Fibroblast of the aortic adventitia (primary cell): ENCODE measurements around the gene GDF2. TPM values are rescaled to one million over a fixed set of nuclear protein-coding genes. Genes with fewer than 3 reads are reported as not detected.

Source experiments
- DNase-seq: peaks from one replicate; pipeline ENCODE4 v3.0.0-alpha.2; 2010; ENCODE audit warnings: low read depth
- H3K4me3 ChIP-seq: 2 replicates; pipeline ENCODE4 v1.5.1; 2011; ENCODE audit warnings: low read depth, mild to moderate bottlenecking, control low read depth, low read length, moderate library complexity
- total RNA-seq: library from RNA; depleted of rRNA; stranded (reverse); fragments of >200 nt; gene quantifications from 2 replicates; pipeline ENCODE4 v1.2.3, GENCODE V29; 2012; ENCODE audit warnings: low replicate concordance
- TF ChIP-seq, protein P1 (sequence below): IDR thresholded peaks from 2 replicates; pipeline ENCODE4 v1.5.1; 2011; ENCODE audit warnings: mild to moderate bottlenecking, low read length, control low read depth, inconsistent platforms; ENCODE audit not compliant: insufficient read depth

Gene GDF2
- total RNA-seq, 1 donor = not detected

DNA sequence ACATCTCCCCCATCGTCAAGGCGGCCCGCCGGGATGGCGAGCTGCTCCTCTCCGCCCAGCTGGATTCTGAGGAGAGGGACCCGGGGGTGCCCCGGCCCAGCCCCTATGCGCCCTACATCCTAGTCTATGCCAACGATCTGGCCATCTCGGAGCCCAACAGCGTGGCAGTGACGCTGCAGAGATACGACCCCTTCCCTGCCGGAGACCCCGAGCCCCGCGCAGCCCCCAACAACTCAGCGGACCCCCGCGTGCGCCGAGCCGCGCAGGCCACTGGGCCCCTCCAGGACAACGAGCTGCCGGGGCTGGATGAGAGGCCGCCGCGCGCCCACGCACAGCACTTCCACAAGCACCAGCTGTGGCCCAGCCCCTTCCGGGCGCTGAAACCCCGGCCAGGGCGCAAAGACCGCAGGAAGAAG, 12.2 kb upstream of the GDF2 start:
- no peak overlapping the region for H3K4me3 ChIP-seq
- TF ChIP-seq, protein P1, sequence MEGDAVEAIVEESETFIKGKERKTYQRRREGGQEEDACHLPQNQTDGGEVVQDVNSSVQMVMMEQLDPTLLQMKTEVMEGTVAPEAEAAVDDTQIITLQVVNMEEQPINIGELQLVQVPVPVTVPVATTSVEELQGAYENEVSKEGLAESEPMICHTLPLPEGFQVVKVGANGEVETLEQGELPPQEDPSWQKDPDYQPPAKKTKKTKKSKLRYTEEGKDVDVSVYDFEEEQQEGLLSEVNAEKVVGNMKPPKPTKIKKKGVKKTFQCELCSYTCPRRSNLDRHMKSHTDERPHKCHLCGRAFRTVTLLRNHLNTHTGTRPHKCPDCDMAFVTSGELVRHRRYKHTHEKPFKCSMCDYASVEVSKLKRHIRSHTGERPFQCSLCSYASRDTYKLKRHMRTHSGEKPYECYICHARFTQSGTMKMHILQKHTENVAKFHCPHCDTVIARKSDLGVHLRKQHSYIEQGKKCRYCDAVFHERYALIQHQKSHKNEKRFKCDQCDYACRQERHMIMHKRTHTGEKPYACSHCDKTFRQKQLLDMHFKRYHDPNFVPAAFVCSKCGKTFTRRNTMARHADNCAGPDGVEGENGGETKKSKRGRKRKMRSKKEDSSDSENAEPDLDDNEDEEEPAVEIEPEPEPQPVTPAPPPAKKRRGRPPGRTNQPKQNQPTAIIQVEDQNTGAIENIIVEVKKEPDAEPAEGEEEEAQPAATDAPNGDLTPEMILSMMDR = no peak
- no peak for DNase-seq

DNA sequence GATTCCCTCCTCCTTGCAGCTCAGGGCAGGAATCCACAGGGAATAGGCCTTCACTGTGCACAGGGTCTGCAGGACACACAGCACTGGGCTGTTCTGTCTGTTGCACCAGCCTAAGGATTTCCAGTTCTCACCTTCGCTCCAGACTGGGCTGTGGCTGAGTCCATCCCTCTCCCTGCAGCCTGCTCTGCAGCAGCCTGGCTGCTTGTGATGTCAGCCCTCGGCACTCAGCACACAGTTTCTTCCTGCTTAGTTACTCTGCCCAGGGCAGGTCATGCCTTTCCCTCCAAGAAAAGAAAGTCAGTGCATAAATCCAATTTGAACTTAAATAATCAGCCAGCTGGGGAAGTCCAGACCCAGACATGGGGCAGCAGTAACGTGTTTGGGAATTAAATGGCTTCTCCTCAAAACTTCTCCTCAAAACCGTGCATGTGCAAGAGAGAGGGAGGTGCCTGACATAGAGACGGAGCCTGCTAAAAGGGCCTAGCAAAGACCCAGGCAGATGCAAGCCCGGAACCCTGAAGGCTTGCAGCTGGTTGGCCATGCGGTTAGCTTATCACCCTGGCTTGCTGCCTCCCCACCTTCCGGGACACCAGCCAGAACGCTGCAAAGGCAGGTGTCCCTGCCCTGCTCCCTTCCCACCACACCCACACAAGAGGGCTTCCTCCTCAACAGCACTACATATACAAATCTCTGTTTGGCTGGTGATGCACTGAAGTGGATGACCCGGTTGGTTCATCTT, 10.9 kb upstream of the GDF2 start:
- H3K4me3 ChIP-seq = no peak overlapping the region
- peak; percentile 54 for DNase-seq
- TF ChIP-seq, protein P1 = no peak

DNA sequence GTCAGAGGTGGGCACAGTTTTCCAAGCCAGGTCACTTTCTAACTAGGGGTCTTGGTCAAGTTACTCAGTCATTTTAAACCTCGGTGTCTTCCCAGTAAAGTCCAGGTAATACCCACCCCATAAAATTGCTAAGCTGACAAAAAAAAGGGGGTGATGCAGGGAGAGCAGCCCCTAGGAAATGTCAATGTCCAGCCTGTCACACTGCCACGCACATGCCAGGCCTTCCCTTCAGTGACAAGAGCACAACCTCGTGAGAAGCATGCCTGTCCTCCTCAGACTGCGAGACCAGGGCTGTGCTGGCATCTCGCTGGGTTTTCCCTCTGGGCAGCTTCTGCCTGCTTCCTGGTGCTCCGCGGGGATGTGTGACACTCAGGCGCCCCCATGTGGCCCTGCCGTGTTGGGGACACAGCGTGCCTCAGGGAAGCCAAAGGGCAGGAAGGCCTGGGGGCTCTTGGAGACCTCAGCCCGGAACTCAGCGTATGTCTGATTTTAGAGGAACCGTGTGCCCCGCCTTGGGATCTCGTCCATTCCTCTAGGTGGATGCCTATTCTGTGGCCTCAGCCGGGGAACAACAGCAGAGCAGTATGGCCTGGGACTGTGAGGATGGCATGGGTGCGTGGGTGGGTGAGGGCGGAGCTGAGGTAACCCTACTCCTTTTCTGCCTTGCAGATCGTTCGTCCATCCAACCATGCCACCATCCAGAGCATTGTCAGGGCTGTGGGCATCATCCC, 10.2 kb upstream of the GDF2 start:
- DNase-seq = peak; percentile 78
- TF ChIP-seq, protein P1 = peak; percentile 92
- H3K4me3 ChIP-seq = no peak overlapping the region

DNA sequence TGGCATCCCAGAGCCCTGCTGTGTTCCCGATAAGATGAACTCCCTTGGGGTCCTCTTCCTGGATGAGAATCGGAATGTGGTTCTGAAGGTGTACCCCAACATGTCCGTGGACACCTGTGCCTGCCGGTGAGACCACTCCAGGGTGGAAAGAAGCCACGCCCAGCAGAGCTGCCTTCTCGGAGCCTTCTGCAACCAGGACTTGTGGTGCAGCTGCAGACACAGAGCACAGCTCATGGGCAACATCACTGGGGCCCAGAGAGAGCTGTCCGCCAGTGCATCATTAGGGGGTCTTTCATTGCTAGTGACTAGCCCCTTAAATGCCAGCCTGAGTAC, 9.6 kb upstream of the GDF2 start:
- no peak for DNase-seq
- TF ChIP-seq, protein P1 = no peak
- no peak overlapping the region for H3K4me3 ChIP-seq

DNA sequence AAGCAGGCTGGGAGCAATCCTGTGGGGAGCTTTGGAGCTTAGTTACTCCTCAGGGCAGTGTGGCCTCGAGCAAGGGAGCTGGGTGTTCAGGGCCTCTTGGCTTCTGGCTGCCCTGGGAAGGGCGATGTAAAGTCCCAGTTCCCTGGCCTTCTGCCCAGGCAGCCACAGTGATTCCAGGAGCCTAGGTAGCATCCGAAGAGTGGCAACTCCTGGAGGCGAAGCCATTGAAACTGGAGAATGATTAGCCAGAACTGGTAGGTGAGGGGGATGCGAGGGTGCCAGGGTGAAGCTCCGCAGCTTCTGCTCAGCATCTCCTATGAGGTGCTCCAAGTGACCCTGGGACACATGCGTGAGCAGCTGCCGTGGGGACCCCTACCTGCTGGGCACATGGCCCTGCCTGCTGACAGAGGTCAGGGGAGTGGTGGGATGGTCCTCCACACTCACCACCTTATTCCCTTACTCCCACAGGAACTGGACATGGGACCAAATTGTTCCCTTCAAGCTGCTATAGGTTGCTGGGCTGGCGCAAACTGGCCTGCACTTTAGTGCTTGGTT, 7.8 kb upstream of the GDF2 start:
- DNase-seq = no peak
- TF ChIP-seq, protein P1 = no peak
- H3K4me3 ChIP-seq = no peak overlapping the region

DNA sequence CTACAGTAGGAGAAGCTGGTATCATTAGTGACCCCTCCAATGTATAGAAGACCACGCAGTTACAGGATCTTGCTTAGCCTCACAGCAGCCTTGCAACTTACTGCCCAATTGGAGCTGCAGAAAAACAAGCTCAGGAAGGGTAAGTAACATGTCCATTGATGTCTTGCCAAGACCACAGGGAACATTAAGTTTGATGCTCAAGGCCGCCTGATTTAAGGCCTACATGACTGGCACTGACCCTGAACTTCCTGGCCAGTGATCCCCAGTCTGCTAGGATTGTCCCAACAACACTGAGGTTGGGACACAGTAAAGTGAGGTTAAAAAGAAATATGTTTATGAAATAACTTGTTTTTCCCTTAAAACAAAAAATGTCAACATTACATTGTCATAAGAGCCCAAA, 6.8 kb upstream of the GDF2 start:
- H3K4me3 ChIP-seq = no peak overlapping the region
- TF ChIP-seq, protein P1 = no peak
- DNase-seq = no peak
